Activated CD4-positive, alpha-beta T cell treated with anti-CD3 and anti-CD28 coated beads for 48 hours (primary cell): Measurements from ENCODE around the gene FOXD3.
"Not testable (repeated sequence)": the region's sequence is repeated elsewhere in the genome, so short reads cannot be mapped to it uniquely, and the experiment has no call there.

Source experiments
- DNase-seq: peaks from one replicate; pipeline ENCODE4 v3.0.0-alpha.2; 2020

Gene FOXD3

GRCh38 chr1:63321066-63321784 lies 1.1 kb upstream of the FOXD3 start:
- DNase-seq = peak; percentile 21

GRCh38 chr1:63321785-63322113 lies 618 bp upstream of the FOXD3 start:
- DNase-seq = no peak

- DNase-seq = peak; percentile 56
These were observed 837 bp downstream of the FOXD3 start for GRCh38 chr1:63322944-63323864.

DNA sequence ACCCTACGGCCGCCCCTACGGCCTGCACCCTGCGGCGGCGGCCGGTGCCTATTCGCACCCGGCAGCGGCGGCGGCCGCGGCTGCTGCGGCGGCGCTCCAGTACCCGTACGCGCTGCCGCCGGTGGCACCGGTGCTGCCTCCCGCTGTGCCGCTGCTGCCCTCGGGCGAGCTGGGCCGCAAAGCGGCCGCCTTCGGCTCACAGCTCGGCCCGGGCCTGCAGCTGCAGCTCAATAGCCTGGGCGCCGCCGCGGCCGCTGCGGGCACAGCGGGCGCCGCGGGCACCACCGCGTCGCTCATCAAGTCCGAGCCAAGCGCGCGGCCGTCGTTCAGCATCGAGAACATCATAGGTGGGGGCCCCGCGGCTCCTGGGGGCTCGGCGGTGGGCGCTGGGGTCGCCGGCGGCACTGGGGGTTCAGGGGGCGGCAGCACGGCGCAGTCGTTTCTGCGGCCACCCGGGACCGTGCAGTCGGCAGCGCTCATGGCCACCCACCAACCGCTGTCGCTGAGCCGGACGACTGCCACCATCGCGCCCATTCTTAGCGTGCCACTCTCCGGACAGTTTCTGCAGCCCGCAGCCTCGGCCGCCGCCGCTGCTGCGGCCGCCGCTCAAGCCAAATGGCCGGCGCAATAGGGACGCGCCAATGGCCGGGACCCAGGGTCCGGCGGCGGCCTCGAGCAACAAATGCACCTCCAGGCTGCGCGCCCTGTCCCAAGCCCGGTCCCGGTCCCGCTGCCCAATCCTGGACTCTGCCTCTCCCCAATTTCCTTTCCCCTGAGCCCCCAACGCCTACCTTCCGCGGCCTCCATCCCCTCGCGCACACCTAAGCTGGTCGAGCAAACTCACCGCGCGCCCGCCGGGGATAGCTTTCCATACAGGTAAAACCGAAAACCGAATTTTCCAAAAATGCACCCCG lies 1.8 kb downstream of the FOXD3 start:
- no peak for DNase-seq

- no peak for DNase-seq
These were observed 2.4 kb downstream of the FOXD3 start for GRCh38 chr1:63324779-63325119.

GRCh38 chr1:63325279-63325985 lies 3.1 kb downstream of the FOXD3 start:
- DNase-seq = no peak

DNA sequence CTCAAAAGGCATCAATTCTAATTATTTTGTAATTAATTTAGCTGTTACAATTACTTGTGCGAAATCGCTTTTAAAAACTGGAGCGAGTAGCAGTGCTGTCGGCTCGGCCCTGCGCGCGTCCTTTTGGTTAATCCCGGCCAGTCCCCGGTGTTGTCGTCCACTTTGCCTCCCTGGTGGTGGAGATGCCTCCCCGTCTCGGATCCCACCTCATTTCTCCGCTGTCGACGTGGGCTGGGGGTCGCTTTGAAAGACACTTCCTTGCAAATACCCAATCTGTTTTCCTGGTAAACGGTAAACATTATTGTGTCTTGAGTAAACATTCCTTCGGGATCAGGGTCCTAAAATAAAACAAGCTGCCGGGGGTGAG lies 3.7 kb downstream of the FOXD3 start:
- DNase-seq = no peak

- DNase-seq = peak; percentile 37
These were observed 4.4 kb downstream of the FOXD3 start for GRCh38 chr1:63326473-63327380.

- DNase-seq = peak; percentile 78
These were observed 5.2 kb downstream of the FOXD3 start for GRCh38 chr1:63327417-63328054.

- DNase-seq = no peak
These were observed 5.8 kb downstream of the FOXD3 start for GRCh38 chr1:63328122-63328521.

- DNase-seq = no peak
These were observed 6.4 kb downstream of the FOXD3 start for GRCh38 chr1:63328781-63329180.

DNA sequence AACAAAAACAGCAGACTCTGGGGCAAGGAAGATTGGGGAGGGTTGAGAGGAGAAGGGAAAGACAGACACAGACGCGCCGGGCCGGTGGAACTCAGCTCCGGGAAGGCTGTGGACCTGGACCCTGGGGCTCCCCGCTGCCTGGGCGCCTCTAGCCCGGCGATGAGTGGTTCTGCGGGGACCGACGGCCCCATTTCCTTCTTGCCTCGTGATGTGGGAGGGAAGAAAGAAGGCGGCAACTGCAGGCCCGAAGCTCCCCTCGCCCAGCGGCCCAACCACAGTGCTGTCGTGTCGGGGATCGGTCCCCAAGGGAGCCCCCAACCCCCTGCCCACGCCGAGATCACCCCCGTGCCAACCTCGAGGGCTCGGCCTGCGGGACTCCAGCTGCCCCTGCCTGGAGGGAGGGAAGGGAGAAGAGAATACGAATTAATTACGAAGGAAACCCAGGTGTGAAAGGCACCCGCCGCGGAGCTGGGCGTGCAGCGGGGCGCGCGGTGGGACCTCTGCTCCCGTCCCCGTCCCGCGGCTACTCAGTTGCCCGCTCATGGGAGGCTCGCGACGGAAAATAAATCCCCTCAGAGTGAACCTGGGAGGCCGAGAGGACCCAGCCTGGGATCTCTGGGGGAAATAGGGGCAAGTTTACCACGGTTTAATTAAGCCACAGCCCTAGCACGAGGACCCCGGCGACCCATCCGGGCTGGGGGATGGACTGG lies 7.4 kb downstream of the FOXD3 start:
- no peak for DNase-seq

- no peak for DNase-seq
These were observed 8.1 kb downstream of the FOXD3 start for GRCh38 chr1:63330331-63330916.

DNA sequence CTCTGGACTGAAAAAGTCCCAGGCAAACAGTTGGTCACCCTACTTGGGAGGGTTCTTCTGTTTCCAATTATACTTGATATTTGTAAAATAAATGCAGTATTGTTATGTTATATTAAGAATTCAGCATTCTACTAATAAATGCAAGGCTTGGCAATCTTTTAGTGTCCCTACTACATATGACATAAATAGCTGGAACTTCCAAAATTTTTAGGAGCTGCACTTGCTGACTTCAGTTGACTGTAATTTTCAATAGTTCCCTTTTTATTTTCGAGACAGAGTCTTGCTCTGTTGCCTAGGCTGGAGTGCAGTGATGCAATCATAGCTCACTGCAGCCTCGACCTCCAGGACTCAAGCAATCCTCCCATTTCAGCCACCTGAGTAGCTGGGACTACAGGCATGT lies 20.0 kb downstream of the FOXD3 start:
- no peak for DNase-seq

GRCh38 chr1:63343922-63344321 lies 21.6 kb downstream of the FOXD3 start:
- no peak for DNase-seq

DNA sequence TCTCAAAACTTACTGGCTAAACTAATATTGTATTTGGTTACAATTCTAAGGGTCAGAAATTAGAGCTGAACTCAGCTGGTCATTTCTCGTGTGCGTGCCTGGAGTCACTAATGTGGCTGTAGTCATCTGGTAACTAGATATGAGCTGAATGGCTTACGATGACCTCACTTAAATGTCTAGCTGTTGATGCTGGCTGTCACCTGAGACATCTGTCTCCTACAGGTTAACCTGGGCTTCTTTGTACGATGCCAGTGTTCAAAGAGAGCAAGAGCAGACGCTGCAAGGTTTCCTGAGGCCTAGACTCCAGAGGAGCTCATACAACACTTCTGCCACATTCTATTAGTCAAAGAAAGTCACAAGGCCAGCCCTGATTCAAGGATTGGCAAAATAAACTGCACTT lies 28.0 kb downstream of the FOXD3 start:
- DNase-seq = no peak

- DNase-seq = no peak
These were observed 30.4 kb downstream of the FOXD3 start for GRCh38 chr1:63352736-63353135.

DNA sequence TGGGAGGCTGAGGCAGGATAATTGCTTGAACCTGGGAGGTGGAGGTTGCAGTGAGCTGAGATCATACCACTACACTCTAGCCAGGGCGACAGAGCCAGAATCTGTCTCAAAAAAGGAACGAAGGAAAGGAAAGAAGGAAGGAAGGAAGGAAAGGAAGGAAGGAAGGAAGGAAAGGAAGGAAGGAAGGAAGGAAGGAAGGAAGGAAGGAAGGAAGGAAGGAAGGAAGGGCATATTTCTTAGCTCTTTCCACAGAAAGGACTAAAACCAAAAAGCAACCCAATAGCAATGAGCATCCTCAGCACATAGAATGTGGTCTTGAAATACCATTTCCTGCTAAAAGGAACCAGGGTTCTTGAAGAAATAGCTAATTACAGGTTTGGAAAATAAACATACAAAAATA lies 33.9 kb downstream of the FOXD3 start:
- DNase-seq = not testable (repeated sequence)

GRCh38 chr1:63359561-63359960 lies 37.2 kb downstream of the FOXD3 start:
- DNase-seq = no peak

GRCh38 chr1:63362073-63362472 lies 39.7 kb downstream of the FOXD3 start:
- DNase-seq = no peak
